ENCODE data around the gene OR10H4.
"Not testable (repeated sequence)": the region's sequence is repeated elsewhere in the genome, so short reads cannot be mapped to it uniquely, and the experiment has no call there.

The OR10H4 gene, protein sequence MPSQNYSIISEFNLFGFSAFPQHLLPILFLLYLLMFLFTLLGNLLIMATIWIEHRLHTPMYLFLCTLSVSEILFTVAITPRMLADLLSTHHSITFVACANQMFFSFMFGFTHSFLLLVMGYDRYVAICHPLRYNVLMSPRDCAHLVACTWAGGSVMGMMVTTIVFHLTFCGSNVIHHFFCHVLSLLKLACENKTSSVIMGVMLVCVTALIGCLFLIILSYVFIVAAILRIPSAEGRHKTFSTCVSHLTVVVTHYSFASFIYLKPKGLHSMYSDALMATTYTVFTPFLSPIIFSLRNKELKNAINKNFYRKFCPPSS

DNA sequence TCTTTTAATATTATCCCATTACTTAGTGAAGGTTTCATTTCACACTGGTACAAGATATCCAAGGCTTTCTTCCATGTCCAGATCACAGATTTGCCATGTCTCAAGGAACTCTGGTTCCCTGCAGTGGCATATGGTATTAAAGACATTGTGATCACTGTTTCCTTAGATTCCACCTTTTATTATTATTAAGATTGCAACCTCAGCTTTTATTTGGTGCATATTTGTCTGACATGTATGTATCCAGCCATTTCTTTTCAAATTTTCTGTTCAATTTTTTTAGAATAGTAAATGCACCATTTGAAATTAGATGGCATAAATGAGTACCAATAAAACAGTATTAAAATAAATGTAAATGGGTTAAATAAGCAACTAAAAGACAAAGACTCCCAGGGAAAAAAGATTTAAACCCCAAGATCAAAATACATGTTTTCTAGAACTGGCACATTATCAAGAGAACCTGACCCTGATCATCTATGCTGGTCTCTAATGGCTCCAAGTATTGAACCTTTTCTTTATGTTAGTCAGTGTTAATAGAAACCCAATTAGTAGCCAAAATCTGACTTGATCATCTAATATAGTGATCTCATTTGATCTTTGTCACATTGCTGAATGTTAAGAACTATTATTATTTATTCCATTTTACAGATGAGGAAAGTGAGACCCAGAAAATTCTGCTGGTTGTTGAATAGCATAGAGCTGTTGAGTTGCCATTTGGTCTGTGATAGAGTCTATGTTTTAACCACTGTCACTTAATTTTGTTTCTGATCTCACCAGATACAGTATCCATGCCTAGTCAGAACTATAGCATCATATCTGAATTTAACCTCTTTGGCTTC is at the start of gene OR10H4:
Gene OR10H4, plus strand, starts transcription at position 786 of the 836 bp plus-strand sequence. Its CDS starts 0 bp downstream, at position 786.
- Histone ChIP-seq H3K27ac (ENCODE audit: low read depth, low read length) (no peak within 1 kb of the TSS), H3K36me3 (ENCODE audit: insufficient read depth, low read length) (no peaks in the 10 kb centered on the region)

DNA sequence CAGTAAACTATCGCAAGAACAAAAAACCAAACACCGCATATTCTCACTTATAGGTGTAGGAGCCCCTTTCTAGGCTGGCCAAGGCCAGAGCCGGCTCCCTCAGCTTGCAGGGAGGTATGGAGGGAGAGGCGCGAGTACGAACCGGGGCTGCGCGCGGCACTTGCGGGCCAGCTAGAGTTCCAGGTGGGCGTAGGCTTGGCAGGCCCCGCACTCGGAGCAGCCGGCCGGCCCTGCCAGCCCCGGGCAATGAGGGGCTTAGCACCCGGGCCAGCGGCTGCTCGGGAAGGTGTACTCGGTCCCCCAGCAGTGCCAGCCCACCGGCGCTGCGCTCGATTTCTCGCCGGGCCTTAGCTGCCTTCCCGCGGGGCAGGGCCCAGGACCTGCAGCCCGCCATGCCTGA is 49.2 kb upstream of the OR10H4 start:
- H3K79me2 ChIP-seq (ENCODE audit: control insufficient read depth, insufficient read depth, low read length, unreplicated experiment); H3K27me3 ChIP-seq (ENCODE audit: insufficient read depth, low read length); H3K27ac ChIP-seq (ENCODE audit: low read depth, low read length); H2AFZ ChIP-seq (ENCODE audit: low read length, unreplicated experiment); H3K36me3 ChIP-seq (ENCODE audit: insufficient read depth, low read length); H3K4me3 ChIP-seq (ENCODE audit: low read depth, low read length); H3K4me1 ChIP-seq (ENCODE audit: control insufficient read depth, insufficient read depth, low read length, unreplicated experiment): not testable (repeated sequence)

More for the DNA sequence above, at the start of gene OR10H4:
- no peak within 1 kb of the TSS for H2AFZ ChIP-seq (ENCODE audit: low read length, unreplicated experiment)
- H3K4me3 ChIP-seq (ENCODE audit: low read depth, low read length) = no peak within 1 kb of the TSS
- H3K4me1 ChIP-seq (ENCODE audit: control insufficient read depth, insufficient read depth, low read length, unreplicated experiment) = no peaks in the 10 kb centered on the region
- 0 out of 2 replicates have a peak, but pooled peaks cover 2% of the 10 kb centered on the region for H3K27me3 ChIP-seq (ENCODE audit: insufficient read depth, low read length)
- H3K79me2 ChIP-seq (ENCODE audit: control insufficient read depth, insufficient read depth, low read length, unreplicated experiment) = no peaks in the 10 kb centered on the region

DNA sequence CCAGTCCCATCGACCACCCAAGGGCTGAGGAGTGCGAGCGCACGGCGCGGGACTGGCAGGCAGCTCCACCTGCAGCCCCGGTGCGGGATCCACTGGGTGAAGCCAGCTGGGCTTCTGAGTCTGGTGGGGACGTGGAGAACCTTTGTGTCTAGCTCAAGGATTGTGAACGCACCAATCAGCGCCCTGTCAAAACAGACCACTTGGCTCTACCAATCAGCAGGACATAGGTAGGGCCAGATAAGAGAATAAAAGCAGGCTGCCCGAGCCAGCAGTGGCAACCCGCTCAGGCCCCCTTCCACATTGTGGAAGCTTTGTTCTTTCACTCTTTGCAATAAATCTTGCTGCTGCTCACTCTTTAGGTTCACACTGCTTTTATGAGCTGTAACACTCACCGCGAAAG is 48.8 kb upstream of the OR10H4 start:
- H3K27me3 ChIP-seq (ENCODE audit: insufficient read depth, low read length); H3K36me3 ChIP-seq (ENCODE audit: insufficient read depth, low read length); H3K4me3 ChIP-seq (ENCODE audit: low read depth, low read length); H2AFZ ChIP-seq (ENCODE audit: low read length, unreplicated experiment); H3K4me1 ChIP-seq (ENCODE audit: control insufficient read depth, insufficient read depth, low read length, unreplicated experiment); H3K79me2 ChIP-seq (ENCODE audit: control insufficient read depth, insufficient read depth, low read length, unreplicated experiment); H3K27ac ChIP-seq (ENCODE audit: low read depth, low read length): not testable (repeated sequence)

DNA sequence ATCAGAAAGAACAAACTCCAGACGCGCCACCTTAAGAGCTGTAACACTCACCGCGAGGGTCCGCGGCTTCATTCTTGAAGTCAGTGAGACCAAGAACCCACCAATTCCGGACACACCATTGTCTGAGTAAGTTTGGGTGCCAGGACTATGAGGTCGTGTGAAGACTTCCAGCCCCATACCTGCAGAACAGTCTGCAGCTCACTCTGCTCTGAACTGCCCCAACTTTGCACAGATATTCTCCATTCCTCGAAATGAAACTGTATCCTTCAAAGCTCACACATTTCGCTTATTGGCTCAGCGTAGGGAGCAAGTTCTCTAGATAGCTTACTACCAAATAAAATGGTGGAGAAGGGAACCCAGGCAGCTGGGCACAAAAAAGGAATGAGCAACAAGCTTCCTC is 48.3 kb upstream of the OR10H4 start:
- Histone ChIP-seq H3K79me2 (ENCODE audit: control insufficient read depth, insufficient read depth, low read length, unreplicated experiment) (no peaks in the 10 kb centered on the region), H2AFZ (ENCODE audit: low read length, unreplicated experiment) (no peak overlapping the region), H3K4me3 (ENCODE audit: low read depth, low read length) (no peak overlapping the region), H3K27ac (ENCODE audit: low read depth, low read length) (no peak overlapping the region), H3K27me3 (ENCODE audit: insufficient read depth, low read length) (peaks cover 8% of the 10 kb centered on the region; the same call in 1 of the 2 replicates), H3K36me3 (ENCODE audit: insufficient read depth, low read length) (no peaks in the 10 kb centered on the region), H3K4me1 (ENCODE audit: control insufficient read depth, insufficient read depth, low read length, unreplicated experiment) (no peaks in the 10 kb centered on the region)

DNA sequence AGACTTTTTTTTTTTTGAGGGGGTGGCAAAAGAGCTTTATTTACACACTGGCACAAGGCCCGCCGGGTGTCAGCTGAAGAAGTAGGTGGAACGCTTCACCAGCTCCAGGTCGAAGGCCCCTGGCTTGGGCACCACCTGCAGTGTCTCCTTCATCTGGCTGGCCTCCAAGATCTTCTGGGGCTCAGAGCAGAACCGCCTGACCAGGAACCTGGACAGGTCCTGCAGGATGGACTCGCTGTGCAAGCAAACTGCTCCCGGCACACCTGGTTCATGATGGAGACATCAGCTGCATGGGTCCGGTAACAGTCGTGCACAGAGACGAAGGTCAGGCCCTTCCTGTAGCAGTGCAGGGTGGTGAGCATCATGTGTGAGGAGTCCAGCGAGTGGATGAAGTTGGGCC is 46.6 kb upstream of the OR10H4 start:
- Histone ChIP-seq H2AFZ (ENCODE audit: low read length, unreplicated experiment) (no peak overlapping the region), H3K27me3 (ENCODE audit: insufficient read depth, low read length) (peaks cover 8% of the 10 kb centered on the region; the same call in 1 of the 2 replicates), H3K4me1 (ENCODE audit: control insufficient read depth, insufficient read depth, low read length, unreplicated experiment) (no peaks in the 10 kb centered on the region), H3K4me3 (ENCODE audit: low read depth, low read length) (no peak overlapping the region), H3K36me3 (ENCODE audit: insufficient read depth, low read length) (no peaks in the 10 kb centered on the region), H3K27ac (ENCODE audit: low read depth, low read length) (no peak overlapping the region), H3K79me2 (ENCODE audit: control insufficient read depth, insufficient read depth, low read length, unreplicated experiment) (no peaks in the 10 kb centered on the region)

DNA sequence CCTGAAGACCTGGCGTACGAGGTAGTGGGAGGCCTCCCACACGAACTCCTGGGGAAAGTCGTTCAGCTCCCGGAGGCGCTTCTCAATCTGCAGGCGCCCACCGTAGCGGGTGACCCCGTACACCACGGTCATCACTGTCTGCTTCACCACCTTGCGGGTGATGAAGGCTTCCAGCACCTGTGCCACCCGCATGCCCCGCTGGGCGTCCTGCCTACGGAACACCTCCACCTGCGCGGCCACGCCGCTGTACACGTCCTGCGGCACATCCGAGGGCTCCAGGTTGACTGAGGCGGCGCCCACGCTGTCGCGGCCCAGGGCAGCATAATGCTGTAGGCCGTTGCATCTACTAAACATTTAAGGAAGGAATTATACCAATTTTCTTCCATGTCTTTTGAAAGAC is 45.9 kb upstream of the OR10H4 start:
- H3K4me3 ChIP-seq (ENCODE audit: low read depth, low read length); H3K27me3 ChIP-seq (ENCODE audit: insufficient read depth, low read length); H3K79me2 ChIP-seq (ENCODE audit: control insufficient read depth, insufficient read depth, low read length, unreplicated experiment); H3K4me1 ChIP-seq (ENCODE audit: control insufficient read depth, insufficient read depth, low read length, unreplicated experiment); H2AFZ ChIP-seq (ENCODE audit: low read length, unreplicated experiment); H3K27ac ChIP-seq (ENCODE audit: low read depth, low read length); H3K36me3 ChIP-seq (ENCODE audit: insufficient read depth, low read length): not testable (repeated sequence)

DNA sequence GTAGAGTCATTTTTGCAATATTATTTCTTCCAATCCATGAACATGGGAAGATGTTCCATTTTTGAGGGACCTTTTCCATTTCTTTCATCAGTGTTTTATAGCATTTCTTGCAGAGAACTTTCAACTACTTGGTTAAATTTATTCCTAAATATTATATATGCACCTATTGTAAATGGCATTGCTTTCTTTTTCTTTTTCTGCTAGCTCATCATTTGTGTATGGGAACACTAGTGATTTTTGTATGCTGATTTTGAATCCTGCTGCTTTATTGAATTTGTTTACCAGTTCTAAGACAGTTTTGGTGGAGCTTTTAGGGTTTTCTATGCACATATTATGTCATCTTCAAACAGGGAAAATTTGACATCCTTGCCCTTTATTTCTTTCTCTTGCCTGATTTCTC is 43.8 kb upstream of the OR10H4 start:
- Histone ChIP-seq H3K27me3 (ENCODE audit: insufficient read depth, low read length) (peaks cover 8% of the 10 kb centered on the region; the same call in 1 of the 2 replicates), H3K36me3 (ENCODE audit: insufficient read depth, low read length) (no peaks in the 10 kb centered on the region), H2AFZ (ENCODE audit: low read length, unreplicated experiment) (no peak overlapping the region), H3K79me2 (ENCODE audit: control insufficient read depth, insufficient read depth, low read length, unreplicated experiment) (no peaks in the 10 kb centered on the region), H3K27ac (ENCODE audit: low read depth, low read length) (no peak overlapping the region), H3K4me3 (ENCODE audit: low read depth, low read length) (no peak overlapping the region), H3K4me1 (ENCODE audit: control insufficient read depth, insufficient read depth, low read length, unreplicated experiment) (no peaks in the 10 kb centered on the region)

DNA sequence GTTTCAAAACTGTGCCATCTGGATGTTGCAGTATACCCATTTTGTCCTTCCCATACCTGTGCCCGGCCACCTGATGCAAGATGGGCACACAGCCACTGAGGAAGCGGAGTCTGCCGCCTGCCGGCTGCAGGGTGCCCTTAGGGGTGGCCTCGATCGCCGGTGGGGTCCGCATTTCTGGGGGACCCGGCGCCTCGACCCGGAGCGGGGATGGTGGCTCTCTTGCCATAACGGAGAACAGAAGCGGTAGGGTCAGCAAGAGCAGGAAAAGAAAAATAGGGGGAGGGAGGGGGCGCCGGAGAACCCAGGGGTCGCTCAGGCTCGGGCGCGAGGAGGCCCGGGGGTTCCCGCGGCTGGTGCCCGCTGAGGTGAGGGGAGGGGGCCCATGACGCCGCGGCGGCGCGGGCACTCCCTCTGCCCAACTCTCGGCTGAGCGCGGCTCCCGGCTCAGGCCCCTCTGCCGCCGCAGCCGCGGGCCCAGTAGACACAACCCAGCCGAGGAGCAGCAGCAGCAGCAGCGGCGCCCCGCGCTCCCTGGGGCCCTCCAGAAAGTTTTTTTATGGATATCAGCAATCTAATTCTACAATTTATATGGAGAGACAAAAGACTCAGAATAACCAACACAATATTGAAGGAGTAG is 37.1 kb upstream of the OR10H4 start:
- H3K79me2 ChIP-seq (ENCODE audit: control insufficient read depth, insufficient read depth, low read length, unreplicated experiment) = no peaks in the 10 kb centered on the region
- no peak overlapping the region for H3K27ac ChIP-seq (ENCODE audit: low read depth, low read length)
- H3K4me3 ChIP-seq (ENCODE audit: low read depth, low read length) = no peak overlapping the region
- H3K27me3 ChIP-seq (ENCODE audit: insufficient read depth, low read length) = peaks cover 13% of the 10 kb centered on the region
- H2AFZ ChIP-seq (ENCODE audit: low read length, unreplicated experiment) = no peak overlapping the region
- H3K36me3 ChIP-seq (ENCODE audit: insufficient read depth, low read length) = no peaks in the 10 kb centered on the region
- no peaks in the 10 kb centered on the region for H3K4me1 ChIP-seq (ENCODE audit: control insufficient read depth, insufficient read depth, low read length, unreplicated experiment)

DNA sequence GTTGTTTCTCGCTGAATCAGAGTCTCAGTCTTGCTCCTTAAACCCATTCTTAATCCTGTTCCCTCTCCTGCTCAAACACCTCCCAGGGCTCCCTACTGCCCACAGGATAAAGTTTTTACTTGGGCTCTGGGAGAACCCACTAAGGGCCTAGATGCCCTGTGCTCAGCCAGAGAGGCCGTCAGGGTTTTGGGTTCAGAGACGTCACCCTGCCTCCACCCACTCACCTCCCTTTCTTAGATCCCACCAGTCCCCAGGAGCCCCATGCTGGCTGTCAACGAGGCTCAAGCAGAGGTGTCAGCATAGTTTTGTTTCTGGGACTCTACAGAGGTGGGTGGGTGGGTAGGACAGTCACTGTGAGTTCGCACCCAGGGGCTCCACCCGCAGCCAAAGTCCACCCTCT is 35.4 kb upstream of the OR10H4 start:
- Histone ChIP-seq H3K27me3 (ENCODE audit: insufficient read depth, low read length) (peaks cover 13% of the 10 kb centered on the region), H3K79me2 (ENCODE audit: control insufficient read depth, insufficient read depth, low read length, unreplicated experiment) (no peaks in the 10 kb centered on the region), H3K27ac (ENCODE audit: low read depth, low read length) (no peak overlapping the region), H2AFZ (ENCODE audit: low read length, unreplicated experiment) (no peak overlapping the region), H3K4me3 (ENCODE audit: low read depth, low read length) (no peak overlapping the region), H3K36me3 (ENCODE audit: insufficient read depth, low read length) (no peaks in the 10 kb centered on the region), H3K4me1 (ENCODE audit: control insufficient read depth, insufficient read depth, low read length, unreplicated experiment) (no peaks in the 10 kb centered on the region)

DNA sequence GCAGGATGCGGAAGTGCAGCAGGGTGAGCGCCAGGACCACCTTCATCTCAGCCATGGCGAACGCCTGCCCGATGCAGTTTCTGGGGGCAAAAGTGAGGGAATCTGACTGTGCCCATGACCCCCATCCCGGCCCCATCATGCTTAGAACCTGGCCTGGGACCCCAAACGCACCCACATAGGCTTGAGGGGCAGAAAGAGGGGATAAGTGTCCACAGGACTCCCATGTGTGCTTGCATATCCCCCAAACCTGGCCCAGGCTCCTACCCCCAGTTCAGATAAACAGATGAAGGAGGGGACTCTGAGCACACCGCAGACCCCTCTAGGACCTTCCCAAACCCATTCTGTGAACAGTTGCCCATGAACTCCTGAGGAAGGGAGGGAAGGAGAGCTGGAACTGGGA is 35.0 kb upstream of the OR10H4 start:
- Histone ChIP-seq H3K36me3 (ENCODE audit: insufficient read depth, low read length) (no peaks in the 10 kb centered on the region), H3K27ac (ENCODE audit: low read depth, low read length) (no peak overlapping the region), H3K4me3 (ENCODE audit: low read depth, low read length) (no peak overlapping the region), H3K4me1 (ENCODE audit: control insufficient read depth, insufficient read depth, low read length, unreplicated experiment) (no peaks in the 10 kb centered on the region), H2AFZ (ENCODE audit: low read length, unreplicated experiment) (no peak overlapping the region), H3K27me3 (ENCODE audit: insufficient read depth, low read length) (peaks cover 13% of the 10 kb centered on the region), H3K79me2 (ENCODE audit: control insufficient read depth, insufficient read depth, low read length, unreplicated experiment) (no peaks in the 10 kb centered on the region)

Data from ACC112 (cell line).